ENCODE results near the gene PRPS1.

DNA sequence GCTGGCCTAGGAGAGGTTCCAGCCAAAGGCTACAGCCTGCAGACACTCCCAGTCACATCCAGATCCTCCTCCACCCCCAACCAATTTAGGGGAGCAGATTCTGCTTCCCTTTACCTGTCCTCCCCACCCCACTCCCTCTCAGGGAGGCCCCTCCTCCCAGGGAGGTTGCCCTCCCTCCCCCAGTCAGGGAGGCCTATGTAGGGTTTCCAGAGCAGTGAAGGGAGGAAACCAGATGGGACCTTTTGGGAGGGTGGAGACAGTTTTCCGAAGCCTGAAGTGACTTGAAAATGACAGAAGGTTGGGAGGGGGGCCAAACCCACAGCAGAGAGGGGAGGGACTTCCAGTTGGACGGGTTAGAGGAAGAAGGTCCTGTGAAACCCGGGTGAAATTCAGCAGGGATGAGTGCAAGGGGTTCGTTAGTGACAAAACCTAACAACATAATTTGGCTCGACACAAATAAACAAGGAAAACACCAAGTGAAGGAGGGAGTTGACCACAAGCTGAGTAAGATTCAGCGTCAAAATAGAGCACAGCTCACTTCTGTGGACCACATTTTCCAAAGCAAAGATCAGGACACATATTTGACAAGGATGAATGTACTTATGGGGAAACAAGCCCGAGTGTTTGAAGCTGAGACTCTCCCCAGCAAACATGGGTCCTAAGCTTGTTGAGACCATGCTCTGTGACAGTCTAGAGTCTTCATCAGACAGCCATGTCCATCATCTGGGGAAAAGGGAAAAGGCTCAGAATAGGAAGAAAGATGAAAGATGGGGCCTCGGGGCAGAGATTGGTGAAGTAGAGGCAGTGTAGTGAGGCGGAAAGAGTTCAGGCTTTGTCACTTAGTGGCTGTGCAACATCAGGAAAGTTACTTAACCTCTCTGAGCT lies 46.4 kb downstream of the PRPS1 start:
- TF ChIP-seq POLR2A (IDR thresholded peaks at IDR 0.05; ENCODE audit: low read depth, low read length) (no peak), POLR2AphosphoS5 (IDR thresholded peaks at IDR 0.05; ENCODE audit: low read depth, low read length) (0 out of 2 replicates have a peak, but pooled peaks have one; percentile 6), TAF1 (IDR thresholded peaks at IDR 0.05; ENCODE audit: low read depth, low read length) (no peak), POU2F2 (IDR thresholded peaks at IDR 0.05; ENCODE audit: low read depth, low read length) (no peak)

Measured in GM12891 (cell line).